AML-193 (cell line): Measurements from ENCODE around the gene RUSF1.
"Not testable (repeated sequence)": the region's sequence is repeated elsewhere in the genome, so short reads cannot be mapped to it uniquely, and the experiment has no call there.

ENCODE experiments used
- DNase-seq, 2 experiments: peaks; one replicate each; lab custom pipeline; 2025; lab: John Stamatoyannopoulos, UW

The RUSF1 gene

GRCh38 chr16:31487071-31487719, 21.0 kb downstream of the RUSF1 start:
- peak; percentile 19 to 29 for DNase-seq

GRCh38 chr16:31486045-31486444, 22.1 kb downstream of the RUSF1 start:
- DNase-seq, result no peak

GRCh38 chr16:31485571-31485970, 22.6 kb downstream of the RUSF1 start:
- DNase-seq, result no peak

- DNase-seq, result no peak
Measured at GRCh38 chr16:31484491-31485171, 23.6 kb downstream of the RUSF1 start.

GRCh38 chr16:31484048-31484447, 24.1 kb downstream of the RUSF1 start:
- not testable (repeated sequence) for DNase-seq

- no peak for DNase-seq
Measured at GRCh38 chr16:31483081-31483480, 25.1 kb downstream of the RUSF1 start, which contains the start of gene SLC5A2. Gene SLC5A2 (plus strand): TSS chr16:31483123. CDS start chr16:31483137, 14 bp downstream.

GRCh38 chr16:31480851-31481536, 27.2 kb downstream of the RUSF1 start:
- no peak for DNase-seq

- no peak for DNase-seq
Measured at GRCh38 chr16:31479751-31480150, 28.4 kb downstream of the RUSF1 start.

GRCh38 chr16:31478956-31479355, 29.2 kb downstream of the RUSF1 start:
- no peak for DNase-seq

- DNase-seq, result peak; percentile 13 to 37
Measured at GRCh38 chr16:31477220-31478216, 30.7 kb downstream of the RUSF1 start.

GRCh38 chr16:31476303-31477219, 31.6 kb downstream of the RUSF1 start:
- peak; percentile 75 to 80 for DNase-seq

- DNase-seq, result no peak
Measured at GRCh38 chr16:31475946-31476302, 32.3 kb downstream of the RUSF1 start.

- no peak for DNase-seq
Measured at GRCh38 chr16:31474773-31475738, 33.1 kb downstream of the RUSF1 start.

GRCh38 chr16:31474173-31474714, 33.9 kb downstream of the RUSF1 start:
- no peak for DNase-seq

- no peak for DNase-seq
Measured at GRCh38 chr16:31473264-31473984, 34.8 kb downstream of the RUSF1 start.

- no peak for DNase-seq
Measured at GRCh38 chr16:31472709-31473203, 35.4 kb downstream of the RUSF1 start.

- no peak for DNase-seq
Measured at GRCh38 chr16:31471875-31472708, 36.1 kb downstream of the RUSF1 start, which contains the start of gene TGFB1I1. Gene TGFB1I1 (plus strand): TSS chr16:31472152. CDS start chr16:31472189, 37 bp downstream.
